GM12878 (cell line): ENCODE data around the gene KDM6A.

Experiments
- CHD2 ChIP-seq: IDR thresholded peaks from 2 replicates; pipeline ENCODE4 v1.6.1; 2011; ENCODE audit warnings: low read depth, low read length, improper control_type of control experiment, borderline replicate concordance
- CHD4 ChIP-seq: fragments of 200-600 bp; sonication (generic); IDR thresholded peaks from 2 replicates; pipeline ENCODE4 v1.6.1; 2016; ENCODE audit warnings: mild to moderate bottlenecking
- CTCF ChIP-seq, 3 experiments: IDR thresholded peaks in 2 of 3; conservative IDR thresholded peaks in 1 of 3; 2 replicates each; pipeline ENCODE4 v1.5.1; 2011; ENCODE audit warnings: low read depth in 3 of 3, low read length in 3 of 3, mild to moderate bottlenecking in 3 of 3, control low read depth in 2 of 3, moderate library complexity in 2 of 3, inconsistent platforms in 1 of 3, mixed read lengths in 1 of 3; ENCODE audit not compliant: control insufficient read depth in 2 of 3, insufficient read depth in 1 of 3; ENCODE audit errors: extremely low read depth in 1 of 3
- HCFC1 ChIP-seq: fragments of 150-350 bp; IDR thresholded peaks from 2 replicates; pipeline ENCODE4 v1.6.1; 2014; ENCODE audit warnings: low read length
- MXI1 ChIP-seq: fragments of 150-350 bp; IDR thresholded peaks from 2 replicates; pipeline ENCODE4 v1.6.1; 2011; ENCODE audit warnings: low read depth, mild to moderate bottlenecking, inconsistent platforms, low read length, improper control_type of control experiment
- NKRF ChIP-seq: fragments of 450-650 bp; conservative IDR thresholded peaks from 2 replicates; pipeline ENCODE4 v1.6.1; 2017; ENCODE audit warnings: mild to moderate bottlenecking, moderate library complexity
- NR2C2 ChIP-seq: IDR thresholded peaks from 2 replicates; pipeline ENCODE4 v1.6.1; 2011; ENCODE audit warnings: borderline replicate concordance, low read depth; ENCODE audit not compliant: control insufficient read depth, insufficient read length
- NRF1 ChIP-seq: conservative IDR thresholded peaks from 2 replicates; pipeline ENCODE4 v1.6.1; 2011; ENCODE audit warnings: mild to moderate bottlenecking, low read depth, low read length, improper control_type of control experiment
- POLR2AphosphoS2 ChIP-seq: IDR thresholded peaks from 2 replicates; pipeline ENCODE4 v1.6.1; 2011; ENCODE audit warnings: low read depth, mild to moderate bottlenecking, low read length, improper control_type of control experiment, moderate library complexity
- POLR2AphosphoS5 ChIP-seq: IDR thresholded peaks from 2 replicates; pipeline ENCODE4 v1.6.1; 2011; ENCODE audit warnings: mild to moderate bottlenecking, low read length, inconsistent platforms
- RAD51 ChIP-seq: fragments of 450-650 bp; IDR thresholded peaks from 2 replicates; pipeline ENCODE4 v1.6.1; 2016; ENCODE audit warnings: moderate library complexity, mild to moderate bottlenecking, inconsistent platforms
- TCF12 ChIP-seq: IDR thresholded peaks from 2 replicates; pipeline ENCODE4 v1.6.1; 2011; ENCODE audit warnings: low read depth, mild to moderate bottlenecking, low read length
- YY1 ChIP-seq: IDR thresholded peaks from 2 replicates; pipeline ENCODE4 v1.6.1; 2011; ENCODE audit warnings: low read depth, mild to moderate bottlenecking, low read length

- TF ChIP-seq POLR2AphosphoS5 (no peak), CHD4 (no peak), CTCF (IDR thresholded peaks at IDR 0.05 in 2 of 3, conservative IDR thresholded peaks at IDR 0.05 in 1 of 3; ENCODE audit: control insufficient read depth in 2 of 3, extremely low read depth in 1 of 3, insufficient read depth in 1 of 3, low read depth in 3 of 3, low read length in 3 of 3) (no peak), NRF1 (no peak), MXI1 (no peak), CHD2 (no peak), NR2C2 (no peak), RAD51 (no peak), POLR2AphosphoS2 (no peak), NKRF (no peak), YY1 (no peak), HCFC1 (no peak), TCF12 (no peak)
Observed at GRCh38 chrX:45145492-45146215, 272.7 kb downstream of the KDM6A start.
